Measurements from ENCODE around the gene RRP36. TPM values are rescaled to one million over a fixed set of nuclear protein-coding genes. Genes with fewer than 3 reads are reported as not detected.
"Not testable (repeated sequence)": the region's sequence is repeated elsewhere in the genome, so short reads cannot be mapped to it uniquely, and the experiment has no call there.

RRP36 gene, protein sequence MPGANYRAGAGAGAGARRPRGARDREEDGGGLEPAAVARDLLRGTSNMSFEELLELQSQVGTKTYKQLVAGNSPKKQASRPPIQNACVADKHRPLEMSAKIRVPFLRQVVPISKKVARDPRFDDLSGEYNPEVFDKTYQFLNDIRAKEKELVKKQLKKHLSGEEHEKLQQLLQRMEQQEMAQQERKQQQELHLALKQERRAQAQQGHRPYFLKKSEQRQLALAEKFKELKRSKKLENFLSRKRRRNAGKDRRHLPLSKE
- 10 to 100 TPM; 40.0 to 40.1 TPM for total RNA-seq
- long read RNA-seq, donor 1, transcript RRP36-201 (7 exons, 1,159 nt) = major isoform, 20 of 26 reads
- long read RNA-seq, donor 1, partial matches to known transcripts = 1 of 26 reads
- long read RNA-seq, donor 1, other reads (novel, unspliced or antisense) = 5 of 26 reads
- long read RNA-seq, donor 2, partial matches to known transcripts = 1 of 3 reads
- long read RNA-seq, donor 2, other reads (novel, unspliced or antisense) = 2 of 3 reads

DNA sequence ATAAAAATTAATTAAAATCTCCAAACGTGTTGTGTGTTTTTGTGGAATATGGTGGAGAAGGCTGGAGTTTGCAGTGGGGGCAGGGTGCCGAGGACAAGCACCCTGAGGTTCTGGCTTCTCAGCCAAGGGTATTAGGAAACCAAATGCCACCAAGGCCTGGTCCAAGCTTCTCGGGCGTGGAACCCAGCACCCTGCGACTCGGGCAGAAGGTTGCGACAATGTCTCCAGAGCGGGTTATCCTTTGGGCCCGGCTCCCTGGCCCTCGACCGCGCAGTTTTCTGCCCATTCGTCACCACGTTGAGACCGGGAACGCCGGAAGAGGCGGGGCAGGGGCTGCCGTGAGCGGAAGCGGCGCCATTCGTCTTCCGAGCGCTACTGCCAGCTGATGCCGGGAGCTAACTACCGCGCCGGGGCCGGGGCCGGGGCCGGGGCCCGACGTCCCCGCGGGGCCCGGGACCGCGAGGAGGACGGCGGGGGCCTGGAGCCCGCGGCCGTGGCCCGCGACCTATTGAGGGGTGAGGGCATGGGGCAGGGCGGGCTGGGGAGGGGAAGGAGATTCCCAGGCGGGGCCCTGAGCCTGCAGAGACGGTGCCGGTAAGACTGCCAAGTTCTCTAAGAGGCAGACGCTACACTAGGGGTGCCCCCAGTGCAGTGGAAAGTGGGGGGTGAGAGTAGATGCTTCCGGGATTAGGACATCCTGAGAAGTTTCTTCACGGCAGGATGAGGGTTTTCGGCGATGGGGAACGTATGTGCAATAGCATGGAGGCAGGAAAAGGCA lies at the start of gene RRP36:
TSS of gene RRP36 (plus strand) at position 354 of the 778 bp plus-strand sequence. CDS start at position 386, 32 bp downstream.
- DNase-seq (ENCODE audit: low spot score) = peak; percentile 95

DNA sequence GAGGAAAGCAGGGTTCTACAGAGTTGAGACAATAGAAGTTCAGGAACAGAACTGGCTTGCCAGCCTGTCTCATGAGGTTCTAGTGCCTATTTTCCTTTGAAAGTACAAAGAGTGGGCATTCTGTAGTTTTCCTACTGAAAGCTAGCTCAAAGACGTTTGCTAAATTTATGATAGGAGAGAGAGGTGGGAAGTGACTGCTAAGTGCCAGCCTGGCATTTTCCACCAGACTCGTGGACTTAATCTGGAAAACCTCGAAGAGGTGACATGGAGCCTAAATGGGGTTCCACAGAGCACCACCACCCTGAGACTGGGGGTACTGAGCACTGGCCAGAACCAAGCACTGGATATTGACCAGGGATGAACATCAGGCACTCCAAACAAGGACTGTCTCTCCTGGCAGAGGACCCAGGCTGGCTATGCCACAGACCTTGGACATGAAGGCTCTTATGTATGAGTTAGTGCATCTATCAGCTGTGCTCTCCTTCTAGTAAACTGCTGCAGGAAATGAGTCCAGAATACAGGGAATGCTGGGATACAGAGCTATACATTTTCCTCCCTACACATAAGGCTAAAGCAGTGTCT lies 49.6 kb upstream of the RRP36 start:
- intact Hi-C loops (cut with DNase I) = no loop called here
- no peak for DNase-seq (ENCODE audit: low spot score)

More for the DNA sequence above, at the start of gene RRP36:
- intact Hi-C loops (cut with DNase I) = no loop called here

DNA sequence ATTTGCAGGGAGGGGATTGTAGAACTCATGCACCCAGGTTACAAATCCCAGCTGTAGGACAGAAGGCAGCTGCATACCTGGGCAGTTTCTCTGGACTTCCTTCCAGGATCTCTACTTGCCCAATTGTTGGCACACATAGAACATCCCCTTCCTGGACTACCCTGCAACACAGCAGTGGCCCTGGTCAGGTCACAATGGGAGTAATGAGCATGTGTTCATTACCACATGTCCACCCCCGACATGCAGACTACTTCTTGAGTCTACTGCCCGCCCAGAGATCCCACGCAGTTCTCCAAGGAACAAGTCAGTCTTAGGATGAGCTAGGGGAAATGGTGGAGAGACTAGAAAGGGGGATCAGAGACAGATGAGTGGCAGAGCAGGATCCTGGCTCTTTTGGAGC lies 47.5 kb upstream of the RRP36 start:
- intact Hi-C loops (cut with DNase I) = no loop called here
- no peak for DNase-seq (ENCODE audit: low spot score)

DNA sequence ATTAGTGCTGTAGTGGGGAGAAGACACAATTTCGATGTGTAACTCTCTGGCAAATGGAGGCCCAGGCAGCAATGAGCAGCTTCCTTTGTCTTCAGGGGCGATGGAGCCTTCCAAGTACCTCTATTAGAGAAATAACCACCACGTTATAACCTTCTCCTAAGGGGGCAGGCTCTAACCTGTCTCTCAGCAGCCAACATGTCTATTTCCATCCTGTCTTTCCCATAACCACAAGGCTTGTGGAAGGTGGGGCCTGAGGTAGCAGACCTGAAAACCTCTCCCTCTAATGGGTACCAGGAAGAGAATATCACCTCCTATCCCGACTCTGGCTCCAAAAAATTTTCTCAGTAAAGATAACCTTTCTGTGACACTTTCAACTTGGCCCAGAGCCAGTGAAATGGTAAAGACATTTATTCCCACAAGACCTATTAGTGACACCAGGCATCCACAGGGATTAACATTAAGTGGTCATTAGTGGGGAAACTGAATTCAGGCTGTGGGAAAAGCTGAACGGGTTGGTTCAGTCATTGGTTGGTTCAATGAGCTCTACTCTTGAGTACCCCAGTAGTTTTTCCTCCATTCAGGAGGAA lies 46.4 kb upstream of the RRP36 start:
- intact Hi-C loops (cut with DNase I) = loop anchor here (5.0 kb wide), 2 partner anchors 38 to 43 kb away; no protein-coding TSS in a partner anchor
- DNase-seq (ENCODE audit: low spot score) = no peak

DNA sequence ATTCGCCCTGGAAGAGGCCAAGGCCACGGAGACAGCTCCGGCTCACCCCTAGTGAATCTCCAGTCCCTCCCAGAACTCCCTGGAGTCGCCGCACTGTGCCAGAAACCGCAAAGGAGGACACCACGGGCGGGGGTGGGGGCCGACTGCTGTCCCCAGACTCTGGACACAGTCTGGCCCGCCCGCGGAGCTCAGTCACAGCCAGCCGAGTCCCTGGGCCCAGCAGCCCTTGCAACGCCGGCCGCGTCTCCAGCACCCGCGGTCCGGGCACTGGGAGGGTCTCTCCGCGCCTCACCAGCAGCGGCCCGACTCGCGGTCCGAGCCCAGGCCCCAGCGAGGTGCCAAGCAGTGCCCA lies 43.0 kb upstream of the RRP36 start:
- DNase-seq (ENCODE audit: low spot score) = no peak
- intact Hi-C loops (cut with DNase I) = loop anchor here (5.0 kb wide), 2 partner anchors 41 to 46 kb away; no protein-coding TSS in a partner anchor

DNA sequence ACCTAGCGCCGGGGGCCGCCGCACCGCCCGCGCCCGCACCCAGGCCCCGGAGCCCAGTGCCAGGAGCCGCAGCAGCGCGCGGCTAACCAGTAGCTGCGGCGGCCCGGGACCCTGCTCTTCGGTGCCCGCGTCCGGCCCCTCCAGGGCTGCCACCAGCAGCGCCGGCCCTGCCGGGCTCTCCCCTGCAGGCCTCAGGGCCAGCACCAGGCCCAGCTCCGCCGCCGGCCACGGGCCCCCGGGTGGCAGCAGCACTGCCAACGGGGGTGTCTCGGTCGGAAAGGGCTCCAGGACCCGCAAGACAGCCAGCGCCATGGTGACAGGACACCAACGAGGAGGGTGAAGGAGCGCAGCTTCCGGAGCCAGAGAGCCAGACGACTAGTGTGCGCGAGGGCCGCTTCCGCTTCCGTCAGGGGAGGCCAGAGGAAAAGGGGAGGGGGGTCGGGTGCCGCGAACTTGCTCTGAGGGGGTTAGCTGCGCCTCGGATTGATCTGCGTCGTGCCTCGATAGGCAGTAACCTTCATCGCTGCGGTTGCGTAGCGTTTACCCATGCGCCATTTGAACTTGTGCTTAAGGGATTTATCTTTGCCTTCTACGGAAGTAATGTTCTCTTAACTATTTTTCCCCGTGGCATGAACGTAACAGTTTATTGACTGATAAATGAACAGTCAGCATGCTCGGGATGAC lies 42.4 kb upstream of the RRP36 start, which contains the start of gene PEX6:
TSS of gene PEX6 (minus strand) at position 343 of the 684 bp plus-strand sequence. CDS start at position 312, 31 bp downstream.
- intact Hi-C loops (cut with DNase I) = loop anchor here (5.0 kb wide), 2 partner anchors 42 to 47 kb away; no protein-coding TSS in a partner anchor
- peak; percentile 98 for DNase-seq (ENCODE audit: low spot score)

DNA sequence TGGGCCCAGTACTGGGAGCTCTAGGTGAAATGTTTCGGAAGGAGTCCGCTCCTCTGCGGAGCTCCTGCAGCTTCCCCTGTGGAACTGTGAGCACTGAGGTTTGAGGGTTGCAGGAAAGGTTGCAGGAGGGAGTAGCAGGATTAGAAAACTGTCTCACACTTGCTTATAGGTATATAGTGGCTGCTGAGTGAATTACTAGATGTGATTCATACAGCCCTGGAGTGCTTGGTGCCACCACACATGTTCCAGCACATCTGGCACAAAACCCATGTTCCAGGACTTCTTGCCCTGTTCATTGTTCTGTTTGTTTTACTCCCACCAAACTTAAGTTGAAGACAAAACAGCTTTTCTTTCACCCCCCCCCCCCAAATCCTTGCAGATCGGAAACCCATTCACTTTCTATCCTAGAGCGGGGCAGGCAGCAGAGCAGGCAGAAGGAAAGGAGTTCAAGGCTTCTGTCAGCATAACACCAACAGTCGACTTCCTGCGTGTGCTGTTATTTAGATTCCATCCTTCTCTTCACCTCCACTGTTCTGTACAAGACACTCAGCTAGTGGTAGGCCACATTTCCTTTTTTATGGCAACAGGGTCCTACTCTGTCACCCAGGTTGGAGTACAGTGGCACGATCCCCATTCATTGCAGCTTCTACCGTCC lies 41.8 kb upstream of the RRP36 start:
- intact Hi-C loops (cut with DNase I) = loop anchor here (5.0 kb wide), 2 partner anchors 42 to 47 kb away; no protein-coding TSS in a partner anchor
- no peak for DNase-seq (ENCODE audit: low spot score)

DNA sequence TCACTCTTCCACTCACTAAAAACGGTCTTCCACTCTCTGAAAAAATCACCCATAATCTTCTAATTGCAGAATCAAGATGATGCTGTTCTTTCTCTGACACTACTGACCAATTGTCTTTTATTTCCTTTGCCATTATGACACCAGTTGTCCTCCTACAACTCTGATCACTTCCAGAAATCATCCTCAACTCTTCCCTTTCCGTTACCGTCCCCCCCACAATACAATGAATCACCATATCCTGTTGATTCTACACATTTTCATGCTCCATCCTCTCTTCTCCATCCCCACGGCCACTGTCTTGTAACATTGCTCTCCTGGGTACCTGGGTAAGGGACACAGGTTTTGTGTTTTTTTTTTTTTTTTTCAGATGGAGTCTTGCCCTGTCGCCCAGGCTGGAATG lies 39.6 kb upstream of the RRP36 start:
- no peak for DNase-seq (ENCODE audit: low spot score)
- intact Hi-C loops (cut with DNase I) = no loop called here

DNA sequence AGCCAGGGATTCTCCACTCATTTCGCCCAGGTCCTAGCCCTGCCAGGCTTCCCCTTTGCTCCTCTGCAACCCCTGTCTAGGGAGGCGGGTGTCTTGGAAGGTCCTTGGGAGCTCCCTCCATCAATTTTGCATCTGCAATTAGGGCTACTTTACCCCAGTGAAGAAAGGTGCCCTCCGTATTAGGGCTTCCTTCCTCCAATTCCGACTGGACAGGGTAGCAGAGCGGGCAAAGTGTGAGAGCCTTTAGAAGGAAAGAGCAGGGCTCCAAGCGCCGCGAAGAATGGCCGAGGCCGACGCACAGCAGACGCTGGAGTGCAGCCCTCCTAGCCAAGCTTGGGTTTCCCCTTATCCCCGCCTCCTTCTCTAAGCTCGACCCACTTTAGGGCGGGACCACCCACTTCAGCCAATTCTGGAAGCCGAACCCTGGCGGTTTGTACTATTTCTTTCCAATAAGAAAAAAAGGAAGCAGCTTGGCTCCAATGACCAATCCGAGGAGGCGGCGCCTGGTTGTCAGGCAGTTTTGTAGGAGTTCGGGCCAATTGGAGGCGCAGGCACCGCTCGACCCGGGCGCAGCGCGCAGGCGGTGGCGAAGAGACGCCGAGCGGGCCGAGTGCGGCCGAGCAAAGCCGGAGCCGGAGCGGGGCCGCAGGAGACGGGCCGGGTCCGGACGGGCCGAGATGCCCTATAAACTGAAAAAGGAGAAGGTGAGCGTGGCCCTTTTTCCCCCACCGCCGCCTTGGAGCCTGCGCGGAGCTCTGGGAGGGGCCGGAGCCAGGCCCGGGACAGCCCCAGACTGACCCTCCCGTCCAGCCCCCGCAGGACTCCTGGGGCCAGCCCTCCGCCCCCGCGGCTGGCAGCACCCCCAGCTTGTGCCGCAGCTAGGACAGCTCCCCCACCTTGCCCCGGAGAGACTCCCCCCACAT lies 37.2 kb upstream of the RRP36 start, which contains the start of gene PPP2R5D:
TSS of gene PPP2R5D (plus strand) at position 570 of the 923 bp plus-strand sequence. CDS start at position 678, 108 bp downstream.
- intact Hi-C loops (cut with DNase I) = no loop called here
- DNase-seq (ENCODE audit: low spot score) = peak; percentile 99

DNA sequence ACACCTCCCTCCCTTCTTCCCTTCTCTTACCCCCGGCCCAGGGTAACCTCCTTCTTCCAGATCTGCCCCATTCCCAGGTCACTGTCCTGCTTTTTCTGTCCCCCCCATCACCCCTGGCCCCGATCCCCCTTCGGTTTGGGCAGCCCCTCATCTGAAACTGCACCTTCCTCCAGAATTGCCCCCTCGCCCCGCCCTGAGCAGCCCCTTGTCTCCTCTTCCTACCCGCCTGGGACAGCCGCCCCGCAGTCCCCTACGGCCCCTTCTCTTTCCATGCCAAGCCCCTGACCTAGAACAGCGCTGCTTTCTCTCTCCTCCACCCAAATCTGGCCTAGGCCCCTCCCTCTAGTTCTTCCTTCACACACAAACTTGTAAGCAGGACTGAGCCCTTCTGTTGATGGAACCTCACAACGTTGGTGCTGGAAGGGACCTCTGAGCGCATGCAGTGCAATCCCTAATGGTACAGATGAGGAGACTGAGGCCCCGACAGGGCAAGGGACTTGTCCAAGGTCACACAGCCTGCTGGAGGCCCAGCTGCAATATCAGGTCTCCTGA lies 36.4 kb upstream of the RRP36 start:
- intact Hi-C loops (cut with DNase I) = no loop called here
- no peak for DNase-seq (ENCODE audit: low spot score)

DNA sequence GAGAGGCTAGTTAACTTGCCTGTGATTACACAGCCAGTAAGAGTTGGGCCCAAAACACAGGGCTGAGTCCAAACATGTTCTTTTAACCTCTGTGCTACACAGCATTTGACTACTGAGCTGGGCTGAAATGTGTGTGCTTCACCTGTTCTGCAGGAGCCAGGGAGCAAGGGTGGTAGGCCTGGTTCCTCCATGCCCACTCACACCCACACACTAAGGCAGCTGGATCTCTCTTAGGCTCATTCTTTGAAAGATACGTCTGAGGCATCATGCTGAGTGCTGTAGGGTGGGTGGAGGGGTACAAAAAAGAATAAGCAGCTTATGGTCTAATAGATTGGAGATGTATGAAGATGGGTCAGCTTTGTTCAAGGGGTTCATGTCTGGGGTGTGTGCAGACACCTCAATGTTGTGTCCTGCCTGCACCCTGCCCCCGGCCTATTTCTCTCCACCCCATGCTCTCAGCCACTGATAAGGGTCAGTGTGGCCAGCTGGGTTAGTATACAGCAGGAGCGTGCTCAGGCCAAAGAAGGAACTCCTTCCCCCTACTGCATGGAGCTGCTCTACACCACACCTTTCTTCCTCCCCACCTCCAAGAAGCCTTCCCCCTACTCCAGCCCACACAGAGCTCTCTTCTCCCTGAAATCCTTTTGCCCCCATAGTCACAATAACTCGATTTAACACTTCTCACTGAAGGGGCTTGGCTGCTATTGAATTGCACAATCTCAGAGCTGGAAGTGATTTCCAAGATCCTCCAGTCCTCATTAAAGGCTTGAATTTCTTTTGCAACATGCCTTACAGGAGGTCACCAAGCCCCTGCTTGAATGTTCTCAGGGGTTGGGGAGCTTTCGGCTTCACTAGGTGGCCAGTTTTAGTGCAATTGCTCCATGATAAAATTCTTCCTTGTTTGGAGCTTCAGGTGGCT lies 33.6 kb upstream of the RRP36 start:
- intact Hi-C loops (cut with DNase I) = no loop called here
- no peak for DNase-seq (ENCODE audit: low spot score)

DNA sequence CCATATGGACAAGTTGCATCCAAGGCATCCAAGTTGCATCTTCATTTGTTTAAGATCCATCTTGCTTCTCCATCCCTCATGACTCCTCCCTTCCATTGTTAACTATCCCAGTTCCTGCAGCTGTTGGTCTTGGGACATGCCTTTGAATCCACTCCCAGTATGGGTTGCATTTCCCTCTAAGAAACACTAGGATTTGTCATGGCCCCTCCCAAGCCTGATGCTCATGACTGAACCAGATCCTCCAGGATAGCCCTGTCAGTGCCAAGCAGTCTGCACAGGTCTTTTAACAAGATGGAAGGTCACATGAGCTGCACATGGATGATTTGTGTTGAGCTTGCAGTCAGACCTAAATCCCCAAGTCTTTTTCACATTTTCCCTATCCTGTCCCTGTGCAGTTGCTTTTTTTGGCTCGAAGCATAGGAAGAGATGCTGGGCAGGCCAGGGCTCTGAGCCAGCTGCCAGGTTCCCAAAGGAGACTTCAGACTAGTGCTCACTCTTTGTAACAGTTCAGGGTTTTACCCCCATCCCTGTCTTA lies 32.9 kb upstream of the RRP36 start:
- no peak for DNase-seq (ENCODE audit: low spot score)
- intact Hi-C loops (cut with DNase I) = no loop called here

DNA sequence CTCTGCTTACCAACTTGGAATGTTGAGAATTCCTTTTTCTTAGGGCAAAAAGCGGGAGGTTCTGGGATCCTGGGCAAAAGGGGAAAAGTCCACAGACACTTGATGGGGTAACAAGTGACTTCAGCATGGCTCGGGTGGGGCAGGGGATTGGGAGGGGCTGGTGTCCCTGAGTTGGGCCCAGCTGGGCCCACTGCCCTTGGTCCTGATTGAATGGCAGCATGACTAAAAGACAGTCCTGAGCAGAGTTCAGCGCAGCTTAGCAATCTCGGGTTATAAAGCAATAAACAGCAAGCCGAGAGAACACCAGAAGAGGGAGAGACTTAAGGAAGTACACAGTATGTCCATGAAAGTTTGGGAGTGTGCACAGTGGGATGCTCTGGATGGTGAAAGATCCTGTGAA lies 31.5 kb upstream of the RRP36 start:
- DNase-seq (ENCODE audit: low spot score) = no peak
- intact Hi-C loops (cut with DNase I) = no loop called here

DNA sequence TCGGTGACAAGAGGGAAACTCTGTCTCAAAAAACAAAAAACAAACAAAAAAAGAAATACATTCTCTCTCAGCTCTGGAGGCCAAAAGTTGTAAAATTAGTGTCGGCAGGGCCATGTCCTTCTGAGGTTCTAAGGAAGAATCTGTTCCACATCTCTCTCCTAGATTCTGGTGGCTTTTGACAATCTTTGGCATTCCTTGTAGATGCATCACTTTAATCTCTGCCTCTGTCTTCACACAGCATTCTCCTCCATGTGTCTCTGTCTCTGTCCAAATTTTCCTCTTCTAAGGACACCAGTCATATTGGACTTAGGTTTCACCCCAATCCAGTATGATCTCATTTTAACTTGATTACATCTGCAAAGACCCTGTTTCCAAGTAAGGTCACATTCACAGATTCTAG lies 28.0 kb upstream of the RRP36 start:
- DNase-seq (ENCODE audit: low spot score) = no peak
- intact Hi-C loops (cut with DNase I) = no loop called here

DNA sequence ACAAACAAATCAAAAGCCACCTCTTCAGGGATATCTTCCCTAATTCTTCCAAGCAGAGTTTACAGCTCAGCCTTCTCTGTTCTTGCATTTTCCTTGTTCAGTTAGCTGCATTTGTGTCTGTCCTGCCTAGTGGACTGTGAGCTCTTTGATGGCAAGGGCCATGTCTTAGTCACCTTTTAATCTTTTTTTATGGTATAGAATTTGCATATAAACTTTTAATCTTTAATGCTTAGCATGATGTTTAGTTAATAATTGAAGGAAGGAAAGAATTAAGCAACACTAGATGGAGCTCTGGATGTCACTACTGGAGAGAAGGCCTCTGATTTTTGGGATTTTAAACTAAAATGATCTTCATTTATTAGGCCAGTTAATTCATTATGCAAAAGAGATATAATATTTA lies 24.9 kb upstream of the RRP36 start:
- DNase-seq (ENCODE audit: low spot score) = no peak
- intact Hi-C loops (cut with DNase I) = no loop called here

DNA sequence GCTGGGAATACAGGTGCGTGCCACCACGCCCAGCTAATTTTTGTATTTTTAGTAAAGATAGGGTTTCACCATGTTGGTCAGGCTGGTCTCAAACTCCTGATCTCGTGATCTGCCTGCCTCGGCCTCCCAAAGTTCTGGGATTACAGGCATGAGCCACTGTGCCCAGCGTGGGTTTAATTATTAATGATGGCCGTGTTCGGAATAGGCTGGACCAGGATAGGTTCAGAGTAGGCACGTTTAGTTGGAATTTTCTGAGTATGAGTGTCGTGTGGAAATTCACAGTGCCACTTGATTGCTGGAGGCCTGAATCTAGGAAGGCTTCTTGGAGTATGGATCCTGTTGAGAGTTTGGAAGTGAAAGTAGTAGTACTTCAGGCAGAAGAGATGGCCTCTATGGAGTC lies 23.2 kb upstream of the RRP36 start:
- DNase-seq (ENCODE audit: low spot score); intact Hi-C loops (cut with DNase I): not testable (repeated sequence)

Data from posterior vena cava (tissue), 2 donors.